Heart right ventricle (tissue), 16 donors: ENCODE results near the gene FLOT2. TPM values are rescaled to one million over a fixed set of nuclear protein-coding genes. Genes with fewer than 3 reads are reported as not detected.
"Not testable (repeated sequence)": the region's sequence is repeated elsewhere in the genome, so short reads cannot be mapped to it uniquely, and the experiment has no call there.

Experiments
- ATAC-seq, 8 donors: fragments of 200-7000 bp; cut with Tn5 transposase; one replicate each; pipeline ENCODE4 v1.9.1; 2020; ENCODE audit warnings: mild to moderate bottlenecking in 8 of 8, moderate library complexity in 8 of 8, moderate number of reproducible peaks in 1 of 8
- DNase-seq, 2 donors: peaks; one replicate each; pipeline ENCODE4 v3.0.0-alpha.2; 2020
- H3K27ac ChIP-seq, 10 donors: fragments of 200-600 bp; sonication (generic) in 2 of 10; one replicate each; pipeline versions ENCODE4 v1.5.0 to v1.8.0; 2020 to 2022; ENCODE audit warnings: mild to moderate bottlenecking in 3 of 10
- H3K27me3 ChIP-seq, 7 donors: fragments of 200-600 bp; one replicate each; pipeline ENCODE4 v1.8.0; 2021 to 2022; ENCODE audit warnings: mild to moderate bottlenecking in 2 of 7
- H3K36me3 ChIP-seq, 9 donors: fragments of 200-600 bp; sonication (generic) in 1 of 9; one replicate each; pipeline versions ENCODE4 v1.5.0 to v1.8.0; 2020 to 2022; ENCODE audit warnings: mild to moderate bottlenecking in 2 of 9
- H3K4me1 ChIP-seq, 9 donors: fragments of 200-600 bp; sonication (generic) in 1 of 9; one replicate each; pipeline versions ENCODE4 v1.5.0 to v1.8.0; 2020 to 2022; ENCODE audit warnings: mild to moderate bottlenecking in 4 of 9
- H3K4me3 ChIP-seq, 10 donors: fragments of 200-600 bp; sonication (generic) in 2 of 10; one replicate each; pipeline versions ENCODE4 v1.5.0 to v1.8.0; 2020 to 2022; ENCODE audit warnings: mild to moderate bottlenecking in 7 of 10, moderate library complexity in 2 of 10
- H3K9me3 ChIP-seq, 11 donors: fragments of 200-600 bp in 10 of 11; sonication (generic) in 2 of 11; one replicate each; pipeline versions ENCODE4 v1.5.0 to v1.8.0; 2013 to 2022; ENCODE audit warnings: mild to moderate bottlenecking in 2 of 11, control low read depth in 1 of 11, moderate library complexity in 1 of 11
- WGBS, 2 donors: extraction: QIAGEN DNeasy Blood & Tissue Kit; methylation state at CpG; one replicate each; pipeline ENCODE4 v1.1.7; 2013; ENCODE audit warnings: inconsistent platforms in 1 of 2; 5-methylcytosine and 5-hydroxymethylcytosine counted together
- intact Hi-C, 10 donors: fragments of 100-400 bp; cut with DNase I; formaldehyde crosslinking; loops; one replicate each; pipeline versions ENCODE4 v1.11.1 to v1.14.2; 2022
- polyA plus RNA-seq, 2 donors: library from polyadenylated mRNA; stranded (reverse); fragments of 200-250 nt; gene quantifications; one replicate each; pipeline ENCODE4 v1.2.3, GENCODE V29; 2013
- total RNA-seq, 10 donors: library from RNA; stranded (reverse); fragmentation: NEBNext Ultra II Directional in 3 of 10; extraction: Animal tissue kit (Norgen Biotek cat#: 25700) in 3 of 10; gene quantifications; one replicate each; pipeline versions ENCODE4 v1.2.1 to v1.2.4, GENCODE V29; 2021 to 2023
- TF ChIP-seq, protein P1 (sequence below), 9 donors: fragments of 200-600 bp; sonication (generic) in 2 of 9; IDR thresholded peaks; one replicate each; pipeline versions ENCODE4 v1.5.0 to v1.8.0; 2021 to 2022; ENCODE audit warnings: antibody characterized with exemption in 9 of 9, mild to moderate bottlenecking in 5 of 9, moderate library complexity in 1 of 9
- donor health status: Arrhythmogenic right ventricular cardiomyopathy.
- donor health status: ischemic (EF 13 %, LVEDD 7.1; RV severe dilation, severe dysfunction).
- donor health status: healthy with polysubstance abuse.
- donor health status: DM: no; HTN: yes; CAD: no.
- donor health status: DM: no; HTN: no; CAD: no.
- donor health status: ischemic (EF 25% LVEDD 6.9; RV normal size, moderate dysfunction).
- donor health status: ischemic (EF 25% LVEDD 5.7; RV mildly dilated, moderate dysfunction).
- donor health status: healthy.
- donor health status: DM: yes; HTN: yes; CAD: no.
- donor health status: Ischemic cardiomyopathy.
- donor health status: ischemic (EF 35%, LVEDD 5.7; RV mildly dilated, moderate dysfunction).
- donor health status: nonischemic (EF 11% LVEDD 7.7; RV severe dilation, severe dysfunction).
- donor health status: DM: yes; HTN: yes; CAD: no.
- donor health status: PGD.
- donor health status: ischemic (EF 29% LVEDD 5.4; RV normal size, mild dysfunction).
- donor health status: nonischemic (EF 23%, LVEDD 6.1; RV moderate dilation, normal function).

The FLOT2 gene
- total and polyA plus RNA-seq, 12 donors = 38.3 to 159 (median 88.8) TPM

DNA sequence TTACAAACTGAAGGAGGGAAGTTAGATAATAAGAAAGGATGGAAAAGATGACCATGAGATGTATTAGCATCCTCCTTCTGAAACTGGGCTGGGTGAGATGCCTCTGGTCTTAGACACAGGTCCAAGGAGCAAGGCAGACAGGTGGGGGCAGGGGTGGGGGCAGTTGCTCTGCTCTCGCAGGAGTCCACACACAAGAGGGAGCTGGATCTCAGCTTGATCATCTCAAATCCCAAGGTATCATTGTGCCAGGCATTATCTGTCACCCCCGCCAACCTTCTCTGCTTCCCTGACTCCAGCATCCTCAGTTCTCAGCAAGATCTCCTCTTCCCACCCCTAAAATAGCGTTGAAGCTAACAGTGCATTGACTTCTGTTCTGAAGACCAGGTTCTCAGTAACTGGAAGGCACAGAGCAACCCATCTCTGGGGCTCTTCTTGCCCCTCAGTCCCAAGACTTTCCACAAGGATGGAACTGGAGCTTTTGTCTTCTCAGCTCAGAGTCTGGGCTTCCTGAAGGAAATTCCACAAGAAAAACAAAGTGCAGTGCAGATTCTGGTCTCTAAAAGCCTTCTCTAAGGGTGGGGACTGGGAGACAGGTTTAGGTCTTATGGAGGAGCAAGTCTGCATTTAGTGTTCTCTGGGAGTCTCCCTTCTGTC is 1.6 kb downstream of the FLOT2 start:
- 52 to 59% methylated on average over 3 of the region's 3 CpGs for WGBS, 2 donors
- TF ChIP-seq, protein P1, sequence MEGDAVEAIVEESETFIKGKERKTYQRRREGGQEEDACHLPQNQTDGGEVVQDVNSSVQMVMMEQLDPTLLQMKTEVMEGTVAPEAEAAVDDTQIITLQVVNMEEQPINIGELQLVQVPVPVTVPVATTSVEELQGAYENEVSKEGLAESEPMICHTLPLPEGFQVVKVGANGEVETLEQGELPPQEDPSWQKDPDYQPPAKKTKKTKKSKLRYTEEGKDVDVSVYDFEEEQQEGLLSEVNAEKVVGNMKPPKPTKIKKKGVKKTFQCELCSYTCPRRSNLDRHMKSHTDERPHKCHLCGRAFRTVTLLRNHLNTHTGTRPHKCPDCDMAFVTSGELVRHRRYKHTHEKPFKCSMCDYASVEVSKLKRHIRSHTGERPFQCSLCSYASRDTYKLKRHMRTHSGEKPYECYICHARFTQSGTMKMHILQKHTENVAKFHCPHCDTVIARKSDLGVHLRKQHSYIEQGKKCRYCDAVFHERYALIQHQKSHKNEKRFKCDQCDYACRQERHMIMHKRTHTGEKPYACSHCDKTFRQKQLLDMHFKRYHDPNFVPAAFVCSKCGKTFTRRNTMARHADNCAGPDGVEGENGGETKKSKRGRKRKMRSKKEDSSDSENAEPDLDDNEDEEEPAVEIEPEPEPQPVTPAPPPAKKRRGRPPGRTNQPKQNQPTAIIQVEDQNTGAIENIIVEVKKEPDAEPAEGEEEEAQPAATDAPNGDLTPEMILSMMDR (IDR thresholded peaks at IDR 0.05) = no peak
- peaks cover 0 to 8% (median 0%) of the 10 kb centered on the region in 9 donors for H3K36me3 ChIP-seq
- no peaks in the 10 kb centered on the region for H3K9me3 ChIP-seq
- ATAC-seq (no peak), DNase-seq (no peak)
- H3K27me3 ChIP-seq = no peaks in the 10 kb centered on the region
- intact Hi-C loops = loop anchor here in 4 of 10 donors (5.0 to 10.0 kb wide), 4 partner anchors 39 to 134 kb away; partner anchors contain the start of gene ERAL1 (in 2 of the 4)
- H3K27ac ChIP-seq = peak overlapping the region in 8 of 10 donors; percentile 80 to 97 (median 92)
- H3K4me3 ChIP-seq = peak overlapping the region in 7 of 10 donors; percentile 65 to 98 (median 89)
- peaks cover 7 to 64% (median 41%) of the 10 kb centered on the region in 9 donors for H3K4me1 ChIP-seq

DNA sequence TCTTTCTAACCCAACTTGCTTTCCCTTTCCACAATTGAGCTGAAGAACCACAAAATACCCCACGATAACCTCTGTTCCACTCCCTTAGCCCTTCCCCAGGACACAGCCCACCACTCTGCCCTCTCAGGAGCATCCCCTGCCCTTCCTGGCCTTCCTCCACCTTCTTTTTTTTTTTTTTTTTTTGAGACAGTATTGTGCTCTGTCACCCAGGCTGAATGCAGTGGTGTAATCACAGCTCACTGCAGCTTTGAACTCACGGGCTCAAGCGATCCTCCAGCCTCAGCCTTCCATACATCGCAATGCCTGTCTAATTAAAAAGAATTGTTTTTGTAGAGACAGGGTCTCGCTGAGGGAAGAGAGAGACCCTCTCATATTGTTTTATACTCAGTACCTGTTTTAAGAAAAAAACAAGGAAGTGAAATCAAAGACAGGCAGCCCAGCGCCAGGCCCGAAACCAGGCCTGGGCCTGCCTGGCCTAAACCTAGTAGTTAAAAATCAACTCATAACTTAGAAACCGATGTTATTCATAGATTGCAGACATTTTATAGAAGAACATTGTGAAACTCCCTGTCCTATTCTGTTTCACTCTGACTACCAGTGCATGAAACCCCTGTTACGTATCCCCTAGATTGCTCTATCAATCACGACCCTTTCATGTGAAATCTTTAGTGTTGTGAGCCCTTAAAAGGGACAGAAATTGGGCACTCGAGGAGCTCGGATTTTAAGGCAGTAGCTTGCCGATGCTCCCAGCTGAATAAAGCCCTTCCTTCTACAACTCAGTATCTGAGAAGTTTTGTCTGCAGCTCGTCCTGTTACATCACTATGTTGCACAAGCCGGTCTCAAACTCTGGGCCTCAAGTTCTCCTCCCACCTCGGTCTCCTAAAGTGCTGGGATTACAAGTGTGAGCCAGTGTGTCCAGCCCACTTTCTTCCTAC is 4.0 kb downstream of the FLOT2 start:
- H3K27ac ChIP-seq = peak overlapping the region in 8 of 10 donors; percentile 24 to 97 (median 54)
- not testable (repeated sequence) for ATAC-seq, H3K9me3 ChIP-seq, H3K27me3 ChIP-seq, DNase-seq
- WGBS, 2 donors = 84 to 89% methylated on average over 16 of the region's 16 CpGs
- peak overlapping the region in 1 of 10 donors; percentile 12 for H3K4me3 ChIP-seq
- H3K36me3 ChIP-seq = peaks cover 0 to 14% (median 0%) of the 10 kb centered on the region in 9 donors
- intact Hi-C loops = loop anchor here in 1 of 10 donors (10.0 kb wide), 1 partner anchor 129 kb away; no protein-coding TSS in a partner anchor
- H3K4me1 ChIP-seq = peaks cover 7 to 74% (median 50%) of the 10 kb centered on the region in 9 donors

DNA sequence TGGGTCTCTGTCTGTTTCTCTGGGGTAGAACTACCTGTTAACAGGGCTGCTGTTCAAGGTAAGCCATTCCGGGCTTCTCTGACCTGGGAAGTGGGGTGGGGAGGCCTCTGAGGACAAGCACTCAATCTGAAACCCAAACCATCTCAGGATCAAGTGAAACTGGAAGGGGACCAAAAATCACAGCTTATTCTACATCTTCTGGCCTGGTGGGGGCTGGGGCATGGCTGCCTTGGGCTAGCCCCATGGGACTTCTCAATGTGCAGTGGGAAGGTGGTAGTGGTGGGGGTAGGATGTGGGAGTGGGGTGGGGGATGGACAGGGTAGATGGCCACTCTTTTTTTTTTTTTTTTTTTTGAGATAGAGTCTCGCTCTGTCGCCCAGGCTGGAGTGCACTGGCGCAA is 5.5 kb downstream of the FLOT2 start:
- no peak for DNase-seq
- H3K27ac ChIP-seq = peak overlapping the region in 2 of 10 donors; percentile 59 to 97
- H3K4me1 ChIP-seq = peaks cover 4 to 65% (median 41%) of the 10 kb centered on the region in 9 donors
- peaks cover 0 to 29% (median 0%) of the 10 kb centered on the region in 9 donors for H3K36me3 ChIP-seq
- no peak overlapping the region for H3K4me3 ChIP-seq
- TF ChIP-seq, protein P1 (IDR thresholded peaks at IDR 0.05) = no peak
- 85 to 93% methylated on average over 2 to 3 of the region's 4 CpGs for WGBS, 2 donors
- intact Hi-C loops = loop anchor here in 1 of 10 donors (10.0 kb wide), 1 partner anchor 127 kb away; no protein-coding TSS in a partner anchor
- ATAC-seq = no peak
- no peaks in the 10 kb centered on the region for H3K27me3 ChIP-seq
- H3K9me3 ChIP-seq = no peaks in the 10 kb centered on the region

DNA sequence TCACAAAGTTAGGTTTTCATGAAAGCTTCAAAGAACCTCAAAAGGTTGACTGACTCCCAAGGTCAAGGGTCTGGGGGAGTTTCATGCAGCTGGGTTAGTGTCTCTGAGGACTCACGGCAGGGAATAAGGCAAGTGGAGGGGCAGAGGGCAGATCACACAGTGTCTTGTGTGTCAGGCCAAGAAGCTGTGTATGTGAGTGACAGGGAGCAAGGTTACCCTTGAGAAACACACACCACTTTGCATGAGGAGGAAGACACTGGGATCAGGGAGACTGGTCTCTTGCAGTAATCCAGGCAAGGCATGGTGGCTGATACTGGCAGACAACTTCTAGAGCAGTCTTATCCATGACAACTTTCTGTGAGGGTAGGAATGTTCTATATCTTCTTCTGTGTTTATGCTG is 6.3 kb downstream of the FLOT2 start:
- intact Hi-C loops = loop anchor here in 1 of 10 donors (10.0 kb wide), 1 partner anchor 126 kb away; no protein-coding TSS in a partner anchor
- WGBS, 2 donors = 83 to 86% methylated on average over 1 of the region's 1 CpG
- no peak for ATAC-seq

More for the DNA sequence above, 6.3 kb downstream of the FLOT2 start:
- Histone ChIP-seq H3K4me1 (peaks cover 2 to 61% (median 34%) of the 10 kb centered on the region in 9 donors), H3K9me3 (no peaks in the 10 kb centered on the region), H3K27ac (peak overlapping the region in 2 of 10 donors; percentile 26 to 30), H3K36me3 (peaks cover 0 to 33% (median 0%) of the 10 kb centered on the region in 9 donors), H3K4me3 (no peak overlapping the region), H3K27me3 (no peaks in the 10 kb centered on the region)
- TF ChIP-seq, protein P1 (IDR thresholded peaks at IDR 0.05) = no peak
- DNase-seq = no peak
